Tibial nerve (tissue), 3 donors: Measurements from ENCODE around the gene TPGS1.

Source experiments
- CTCF ChIP-seq, 5 experiments: fragments of 200-600 bp in 3 of 5; fragments of 450-650 bp in 2 of 5; sonication (generic) in 3 of 5; IDR thresholded peaks; one replicate each; pipeline ENCODE4 v1.5.1; 2016 to 2019; ENCODE audit warnings: antibody characterized with exemption in 5 of 5, mild to moderate bottlenecking in 3 of 5, moderate library complexity in 2 of 5
- POLR2A ChIP-seq, 2 donors: fragments of 450-650 bp; IDR thresholded peaks; one replicate each; pipeline ENCODE4 v1.6.1; 2017; ENCODE audit warnings: antibody characterized with exemption in 2 of 2, mild to moderate bottlenecking in 2 of 2, moderate library complexity in 2 of 2

DNA sequence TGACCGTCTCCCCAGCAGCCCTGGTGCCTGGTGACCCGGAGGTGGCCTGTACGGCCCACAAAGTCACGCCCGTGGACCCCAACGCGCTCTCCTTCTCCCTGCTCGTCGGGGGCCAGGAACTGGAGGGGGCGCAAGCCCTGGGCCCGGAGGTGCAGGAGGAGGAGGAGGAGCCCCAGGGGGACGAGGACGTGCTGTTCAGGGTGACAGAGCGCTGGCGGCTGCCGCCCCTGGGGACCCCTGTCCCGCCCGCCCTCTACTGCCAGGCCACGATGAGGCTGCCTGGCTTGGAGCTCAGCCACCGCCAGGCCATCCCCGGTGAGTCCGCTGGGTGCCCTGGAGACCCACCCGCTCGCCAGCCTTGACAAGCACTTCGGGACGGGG lies 8.8 kb upstream of the TPGS1 start:
- TF ChIP-seq POLR2A (IDR thresholded peaks at IDR 0.05) = no peak
- no peak for TF ChIP-seq CTCF (IDR thresholded peaks at IDR 0.05)
